Fibroblast of mammary gland (primary cell): ENCODE results near the gene RAP1GAP2.

Source experiments
- DNase-seq: peaks from one replicate; pipeline ENCODE4 v3.0.0-alpha.2; 2010; ENCODE audit warnings: low read depth
- H3K4me3 ChIP-seq: 2 replicates; pipeline ENCODE4 v1.5.1; 2011; ENCODE audit warnings: low read depth, mild to moderate bottlenecking, low read length, moderate library complexity; ENCODE audit not compliant: control insufficient read depth
- CTCF ChIP-seq: conservative IDR thresholded peaks from 2 replicates; pipeline ENCODE4 v1.5.1; 2011; ENCODE audit warnings: low read depth, low read length, inconsistent platforms; ENCODE audit not compliant: control insufficient read depth, insufficient read depth

RAP1GAP2 gene

GRCh38 chr17:2912754-2913153, 116.5 kb downstream of the RAP1GAP2 start:
- H3K4me3 ChIP-seq: no peak overlapping the region
- no peak for DNase-seq
- no peak for TF ChIP-seq CTCF

GRCh38 chr17:2916461-2916860, 120.2 kb downstream of the RAP1GAP2 start:
- DNase-seq: no peak
- no peak overlapping the region for H3K4me3 ChIP-seq
- no peak for TF ChIP-seq CTCF

- no peak overlapping the region for H3K4me3 ChIP-seq
- TF ChIP-seq CTCF: no peak
- DNase-seq: no peak
These were observed 125.2 kb downstream of the RAP1GAP2 start for GRCh38 chr17:2921443-2921842.

- no peak overlapping the region for H3K4me3 ChIP-seq
- DNase-seq: peak; percentile 77
- TF ChIP-seq CTCF: no peak
These were observed 128.0 kb downstream of the RAP1GAP2 start for GRCh38 chr17:2924211-2924610.

- peak; percentile 42 for DNase-seq
- H3K4me3 ChIP-seq: no peak overlapping the region
- TF ChIP-seq CTCF: no peak
These were observed 128.8 kb downstream of the RAP1GAP2 start for GRCh38 chr17:2925011-2925410.

GRCh38 chr17:2926019-2926650, 129.9 kb downstream of the RAP1GAP2 start:
- DNase-seq: peak; percentile 64
- no peak for TF ChIP-seq CTCF
- H3K4me3 ChIP-seq: no peak overlapping the region
